NCI-H345 (cell line): Measurements from ENCODE around the gene GPR83.
"Not testable (repeated sequence)": the region's sequence is repeated elsewhere in the genome, so short reads cannot be mapped to it uniquely, and the experiment has no call there.

Experiments used
- DNase-seq: peaks from one replicate; lab custom pipeline; 2025; lab: John Stamatoyannopoulos, UW

GPR83 gene

DNA sequence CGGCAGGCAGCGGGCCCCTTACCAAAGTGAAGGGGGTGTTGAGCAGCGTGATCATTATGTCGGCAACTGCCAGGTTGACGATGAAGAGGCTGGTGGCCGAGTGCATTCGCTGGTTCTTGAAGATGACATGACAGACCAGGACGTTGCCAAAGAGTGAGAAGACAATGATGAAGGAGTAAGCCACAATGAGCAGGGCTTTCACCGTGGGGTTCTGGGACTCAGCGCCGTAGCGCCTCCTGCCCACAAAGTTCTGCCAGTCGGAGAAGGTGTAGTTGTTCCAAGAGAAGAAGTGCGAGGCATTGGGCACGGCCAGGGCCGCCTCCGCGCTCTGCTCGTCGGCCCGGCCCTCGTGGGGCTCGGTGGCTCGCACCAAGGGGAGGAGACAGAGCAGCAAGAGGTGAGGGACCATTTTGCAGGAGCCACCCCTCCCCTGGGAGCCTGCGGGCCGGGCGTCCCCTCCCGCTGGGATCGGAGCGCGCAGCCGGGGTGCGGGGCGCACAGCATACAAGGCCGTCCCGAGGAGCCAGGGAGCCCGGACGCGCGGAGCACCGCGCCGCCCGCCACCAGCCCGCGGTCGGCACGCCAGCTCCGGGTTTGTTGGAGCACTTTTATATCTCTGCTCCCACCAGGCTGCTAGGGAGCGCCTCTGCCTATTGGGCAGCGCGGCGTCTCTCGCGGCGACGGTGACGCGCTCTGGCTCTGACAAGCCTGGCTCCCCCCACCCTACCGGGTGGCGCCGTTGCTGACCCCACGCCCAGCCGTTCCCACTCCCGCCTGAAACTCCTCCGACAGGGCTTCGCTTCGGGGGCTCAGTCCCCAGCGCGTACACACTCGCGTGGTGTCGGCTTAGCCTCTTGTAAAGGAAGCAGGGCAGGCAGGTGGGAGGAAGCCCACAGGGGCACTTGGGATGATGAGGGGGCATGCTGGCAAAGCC is at the start of gene GPR83:
Gene GPR83, minus strand, starts transcription at position 581 of the 934 bp plus-strand sequence. Its CDS starts 172 bp downstream, at position 409.
- peak; percentile 44 for DNase-seq

GRCh38 chr11:94450048-94450447 is 48.8 kb upstream of the GPR83 start:
- DNase-seq: no peak

- peak; percentile 45 for DNase-seq
Measured at GRCh38 chr11:94449437-94449836, 48.2 kb upstream of the GPR83 start.

DNA sequence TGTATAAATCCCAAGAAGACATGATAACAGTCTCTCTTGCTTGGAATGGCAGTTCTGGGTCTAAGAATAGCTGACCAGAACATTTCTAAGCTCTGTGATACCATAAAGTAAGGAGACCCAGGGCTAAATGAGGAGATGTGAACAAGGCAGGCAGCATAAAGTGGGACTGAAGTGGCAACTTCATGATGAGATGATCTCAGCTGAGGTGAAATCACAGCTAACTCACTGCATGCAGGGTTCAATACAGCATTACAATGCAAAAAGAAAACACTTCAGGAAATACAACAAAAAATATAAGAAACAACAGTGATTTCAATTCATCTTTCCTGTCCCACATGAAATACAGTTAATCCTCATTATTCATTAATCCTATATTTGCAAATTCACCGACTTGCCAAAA is 47.8 kb upstream of the GPR83 start:
- no peak for DNase-seq

GRCh38 chr11:94447149-94447548 is 45.9 kb upstream of the GPR83 start:
- no peak for DNase-seq

DNA sequence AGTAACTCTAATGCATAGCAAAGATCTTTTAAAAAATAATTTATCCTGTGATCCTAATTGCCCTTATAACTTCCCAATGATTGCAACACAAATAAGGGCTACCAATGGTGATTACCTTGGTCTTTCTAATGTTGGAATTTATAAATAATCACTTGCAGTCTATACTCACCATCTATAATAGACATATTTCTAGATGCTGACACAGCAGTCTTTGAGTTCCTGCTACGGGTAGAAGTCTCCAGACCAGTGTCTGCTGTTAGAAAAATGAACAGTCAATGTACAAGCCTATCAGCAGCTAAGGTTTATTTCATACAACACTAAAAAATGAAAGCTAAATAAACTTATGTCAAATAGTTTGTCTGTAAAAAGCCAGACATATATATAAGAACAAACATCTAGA is 44.4 kb upstream of the GPR83 start:
- no peak for DNase-seq

- no peak for DNase-seq
Measured at GRCh38 chr11:94433049-94433448, 31.8 kb upstream of the GPR83 start.

DNA sequence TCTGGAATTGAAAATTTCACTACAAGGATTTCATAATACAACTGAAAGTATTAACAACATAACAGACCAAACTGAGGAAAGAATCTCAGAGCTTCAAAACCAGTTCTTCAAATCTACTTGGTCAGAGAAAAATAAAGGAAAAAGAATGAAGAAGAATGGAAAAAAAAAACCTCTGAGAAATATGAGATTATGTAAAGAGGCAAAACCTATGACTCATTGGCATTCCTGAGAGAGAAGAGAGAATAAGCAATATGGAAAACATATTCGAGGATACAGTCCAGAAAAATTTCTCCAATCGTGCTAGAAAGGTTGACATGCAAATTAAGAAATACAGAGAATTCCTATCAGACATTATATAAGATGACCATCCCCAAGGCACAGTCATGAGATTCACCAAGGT is 23.4 kb upstream of the GPR83 start:
- DNase-seq: no peak

GRCh38 chr11:94424011-94424410 is 22.8 kb upstream of the GPR83 start:
- no peak for DNase-seq

DNA sequence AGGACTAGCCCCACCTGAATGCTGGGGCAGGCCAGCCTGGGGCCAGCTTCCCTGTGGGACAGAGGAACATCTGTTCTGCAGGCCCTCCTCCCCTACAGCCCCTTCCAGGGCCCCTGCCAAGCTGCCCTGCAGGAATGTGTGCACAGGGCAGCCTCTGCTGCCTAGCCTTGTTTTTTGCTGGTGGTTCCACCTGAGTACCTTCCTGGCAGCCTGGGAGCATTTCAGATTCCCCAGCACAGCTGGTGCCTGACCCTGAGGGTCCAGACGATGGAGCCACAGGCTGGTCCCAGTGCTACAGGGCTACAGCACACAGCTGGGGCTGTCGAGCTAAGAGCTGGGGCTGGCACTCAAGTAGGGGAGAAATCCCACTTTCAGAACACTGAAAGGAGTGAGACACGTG is 22.3 kb upstream of the GPR83 start:
- no peak for DNase-seq

DNA sequence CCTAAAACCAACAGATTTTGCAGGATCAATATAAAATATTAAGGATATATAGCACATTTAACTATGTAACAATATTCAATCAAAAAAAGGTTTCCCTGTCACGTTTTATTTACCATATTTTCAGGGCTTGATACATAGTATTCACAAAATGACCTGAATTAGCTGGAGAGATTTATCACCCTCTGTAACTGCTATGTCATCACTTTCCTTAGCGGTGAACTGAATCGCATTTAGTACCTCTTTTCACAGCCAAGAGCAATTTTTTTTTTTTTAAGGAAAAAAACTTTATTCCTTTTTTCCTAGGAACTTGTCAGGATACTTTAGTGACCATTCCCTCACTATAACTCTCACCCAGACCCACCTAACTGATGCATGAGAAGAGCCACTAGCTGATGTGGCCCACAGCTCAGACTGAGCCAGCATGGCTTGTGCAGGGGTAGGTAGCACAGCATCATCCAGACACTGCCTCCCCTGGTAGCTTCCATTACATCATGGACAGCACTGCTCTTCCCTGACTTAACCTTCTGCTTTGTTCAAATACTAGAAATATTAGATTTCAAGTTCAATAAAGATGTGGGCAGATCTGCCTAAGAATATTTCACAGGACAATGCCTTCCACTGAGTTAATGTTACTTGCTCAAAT is 17.0 kb upstream of the GPR83 start:
- no peak for DNase-seq

DNA sequence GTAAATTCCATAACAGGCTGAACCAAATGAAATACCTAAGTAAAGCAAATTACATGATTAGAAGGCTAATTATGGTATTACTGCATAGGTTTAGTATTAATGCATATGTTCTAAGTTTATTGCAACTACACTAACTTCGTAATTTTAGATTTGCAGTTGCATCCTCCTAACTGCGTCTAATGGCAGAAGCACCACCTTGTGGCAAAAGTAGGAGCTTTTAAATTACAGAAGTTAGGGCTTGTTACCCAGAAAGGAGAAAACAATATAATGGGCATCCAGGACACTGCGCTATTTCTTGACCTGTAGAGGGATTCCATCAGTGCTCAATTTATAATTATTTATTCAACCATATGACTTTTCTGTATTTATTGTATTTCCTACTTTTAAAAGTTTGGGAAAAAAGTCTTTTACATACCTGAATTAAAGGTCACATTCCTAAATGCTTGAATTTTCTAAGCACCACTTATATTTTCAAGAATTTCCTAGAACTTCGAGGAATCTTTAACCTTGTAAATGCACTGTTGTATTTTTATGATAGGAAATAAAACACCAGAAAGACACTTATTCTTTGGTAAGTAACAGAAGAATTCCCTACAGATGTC is 16.3 kb upstream of the GPR83 start:
- DNase-seq: peak; percentile 11

DNA sequence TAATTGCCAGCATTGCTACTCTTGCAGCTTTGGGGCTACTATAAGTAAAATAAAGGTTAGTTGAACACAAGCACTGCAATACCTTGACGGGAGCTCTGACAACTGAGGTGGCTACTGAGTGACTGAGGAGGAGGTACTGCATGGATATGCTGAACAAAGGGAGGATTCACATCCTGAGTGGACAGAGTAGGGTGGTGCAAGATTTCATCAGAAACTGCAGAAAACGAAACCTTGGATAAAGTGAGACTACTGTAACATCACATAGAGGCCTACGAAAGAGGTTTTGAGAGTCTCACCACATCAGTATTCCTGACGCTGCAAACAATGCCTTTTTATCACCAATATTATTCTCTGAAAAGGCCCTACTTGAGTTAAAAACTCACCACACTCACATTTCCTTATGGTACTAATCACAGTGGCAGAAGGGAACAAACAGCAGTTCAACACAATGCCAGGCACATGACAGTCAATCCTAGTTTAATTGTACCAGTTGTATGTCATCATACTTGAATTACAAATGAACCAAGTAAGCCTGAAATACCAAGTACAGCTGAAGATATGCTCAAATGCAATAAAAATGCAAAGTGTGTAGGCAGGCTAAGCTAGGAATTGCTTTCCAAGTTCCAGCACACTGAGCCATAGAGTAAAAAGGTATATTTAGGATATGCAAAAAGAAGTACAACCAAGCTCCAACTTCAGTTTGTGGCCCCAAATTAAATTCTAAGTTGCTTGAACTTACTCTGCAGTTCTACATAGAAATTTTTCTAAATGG is 4.0 kb upstream of the GPR83 start:
- no peak for DNase-seq

DNA sequence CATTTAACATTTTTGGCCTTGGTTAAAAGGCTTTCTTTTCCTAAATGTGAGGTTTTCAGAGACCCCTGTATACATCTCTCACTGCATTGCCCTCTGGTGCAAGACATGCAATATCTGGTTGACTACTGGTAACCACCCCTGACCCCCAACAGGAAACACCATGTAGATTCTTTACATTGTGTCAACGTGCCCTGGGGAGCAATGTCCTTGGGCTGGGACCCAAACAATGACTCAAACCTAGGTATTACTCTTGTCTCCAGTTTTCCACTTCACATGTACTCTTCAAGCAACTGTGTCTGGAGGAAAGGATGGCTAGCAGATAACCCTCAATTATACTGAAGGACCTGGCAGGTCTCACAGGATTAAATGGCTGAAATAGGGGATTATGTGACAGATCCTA is 1.1 kb upstream of the GPR83 start:
- no peak for DNase-seq

- DNase-seq: no peak
Measured at GRCh38 chr11:94401773-94402265, 600 bp upstream of the GPR83 start.

DNA sequence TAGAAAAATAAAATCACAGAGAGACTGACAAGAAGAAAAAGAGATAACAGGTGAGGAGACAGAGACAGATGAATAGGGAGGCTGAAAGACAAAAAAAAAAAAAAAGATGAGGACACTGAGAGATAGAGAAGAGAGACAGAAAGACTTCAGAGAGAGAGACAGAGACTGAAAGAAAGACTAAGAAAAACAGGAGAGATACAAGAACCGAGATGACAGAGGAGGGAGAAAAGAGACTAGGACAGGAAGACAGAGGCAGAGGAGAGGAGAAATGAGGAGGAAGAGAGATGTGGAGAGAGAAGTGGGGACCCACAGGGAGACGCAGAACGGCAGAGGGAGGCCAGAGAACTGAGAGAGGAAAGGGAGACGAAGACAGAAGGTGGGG is 771 bp downstream of the GPR83 start:
- DNase-seq: no peak

DNA sequence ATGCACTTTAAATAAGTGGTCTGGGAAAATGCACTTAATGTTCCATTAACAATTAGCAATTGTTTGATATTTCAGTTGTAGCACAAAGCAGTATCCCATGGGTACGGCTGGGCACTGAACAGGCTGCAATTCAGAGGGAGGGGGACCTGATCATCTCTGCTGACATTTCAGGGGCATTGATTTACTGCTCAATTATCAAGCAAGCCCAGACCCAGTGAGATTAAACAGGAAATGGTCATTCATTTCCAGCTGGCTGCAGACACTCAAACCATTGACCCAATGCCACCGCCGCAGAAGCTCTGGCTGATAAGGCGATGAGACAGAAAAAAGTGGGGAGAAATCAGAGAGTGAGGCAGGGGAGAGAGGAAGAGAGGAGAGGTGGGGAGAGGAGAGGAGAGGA is 1.2 kb downstream of the GPR83 start:
- no peak for DNase-seq

DNA sequence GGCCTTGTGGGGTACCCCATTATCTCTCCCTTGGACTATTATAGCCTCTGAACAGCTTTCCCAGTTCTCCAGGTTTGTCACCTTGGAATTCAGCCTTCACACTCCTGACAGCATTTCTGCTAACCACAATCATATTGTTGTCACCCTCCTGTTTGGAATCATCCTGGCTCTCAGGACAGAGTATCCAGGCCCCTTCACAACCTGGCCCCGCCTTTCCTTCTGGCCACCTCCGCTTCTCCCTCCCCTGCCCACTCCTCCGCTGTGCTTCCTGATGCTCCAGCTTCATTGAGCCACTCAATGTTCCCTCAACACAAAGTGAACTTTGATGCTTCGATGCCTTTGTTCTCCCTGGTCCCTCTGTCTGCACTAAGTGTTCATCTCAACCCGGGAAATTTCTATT is 3.1 kb downstream of the GPR83 start:
- no peak for DNase-seq

DNA sequence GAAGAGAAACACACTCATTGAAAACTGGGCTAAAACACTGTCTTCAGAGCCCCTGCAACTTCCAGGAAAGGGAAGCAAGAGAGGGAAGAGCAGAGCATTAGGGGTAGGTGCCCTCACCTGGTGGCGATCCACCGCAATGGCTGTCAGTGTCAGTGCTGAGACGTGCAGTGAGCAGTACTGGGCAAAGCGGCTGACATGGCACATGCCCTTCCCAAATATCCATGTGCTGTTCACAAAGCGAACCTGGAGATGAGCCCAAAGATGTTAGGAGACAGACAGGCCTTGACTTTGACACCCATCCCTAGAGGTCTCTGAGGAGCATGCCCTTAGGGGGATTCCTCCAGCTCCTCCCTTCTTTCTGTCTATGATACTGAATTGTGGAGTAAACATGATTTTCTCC is 4.9 kb downstream of the GPR83 start:
- DNase-seq: no peak

- DNase-seq: not testable (repeated sequence)
Measured at GRCh38 chr11:94391937-94392336, 9.3 kb downstream of the GPR83 start.

- DNase-seq: no peak
Measured at GRCh38 chr11:94379613-94380012, 21.6 kb downstream of the GPR83 start.

GRCh38 chr11:94376841-94377240 is 24.4 kb downstream of the GPR83 start:
- DNase-seq: no peak
